Activated T-helper 9 cell treated with anti-CD3 and anti-CD28 coated beads, Interleukin-2, amount 50 U/mL, for 16 hours (primary cell): Measurements from ENCODE around the gene GPRIN3.
"Not testable (repeated sequence)": the region's sequence is repeated elsewhere in the genome, so short reads cannot be mapped to it uniquely, and the experiment has no call there.

Source experiments
- DNase-seq: peaks from one replicate; pipeline ENCODE4 v3.0.0-alpha.2; 2020; ENCODE audit warnings: low read depth

Gene GPRIN3

DNA sequence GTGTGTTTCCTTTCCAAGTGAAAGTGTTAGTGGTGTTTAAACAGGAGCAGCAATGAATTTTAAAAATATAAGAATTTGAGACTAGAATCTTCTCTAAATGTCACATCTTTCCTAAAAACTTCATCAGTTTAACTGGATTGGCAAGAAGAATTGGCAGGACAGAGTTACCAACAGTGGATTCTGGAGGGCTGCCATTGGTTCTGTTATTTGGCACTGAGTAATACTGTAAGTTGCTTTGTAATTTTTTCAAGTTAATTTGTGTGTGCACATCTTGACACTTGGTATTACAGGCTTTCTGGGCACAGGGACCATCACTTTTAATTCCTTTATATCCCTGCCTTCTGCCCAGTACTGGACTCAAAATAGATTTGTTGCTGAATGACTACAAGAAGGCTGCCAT, 4.5 kb upstream of the GPRIN3 start:
- no peak for DNase-seq

GRCh38 chr4:89311433-89311832, 3.8 kb upstream of the GPRIN3 start:
- no peak for DNase-seq

- not testable (repeated sequence) for DNase-seq
Observed at GRCh38 chr4:89309154-89309553, 1.6 kb upstream of the GPRIN3 start.

DNA sequence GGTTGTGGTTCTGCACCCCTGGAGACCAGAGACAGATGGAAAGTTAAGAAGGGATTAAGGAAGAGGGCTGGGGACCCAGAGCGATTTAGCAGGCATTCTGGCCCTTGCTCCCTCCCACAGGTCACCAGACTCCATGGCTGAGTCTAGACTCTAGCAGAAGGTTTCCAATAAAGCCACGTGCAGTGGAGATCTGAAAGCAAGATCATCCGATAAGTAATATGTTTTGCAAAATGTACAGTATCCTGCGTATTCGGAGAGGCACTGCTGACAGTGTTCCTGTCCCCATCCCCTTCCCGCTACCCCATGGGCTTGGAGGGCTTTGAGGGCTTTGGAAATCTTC, 531 bp upstream of the GPRIN3 start:
- no peak for DNase-seq

GRCh38 chr4:89307178-89307445, 488 bp downstream of the GPRIN3 start:
- no peak for DNase-seq

DNA sequence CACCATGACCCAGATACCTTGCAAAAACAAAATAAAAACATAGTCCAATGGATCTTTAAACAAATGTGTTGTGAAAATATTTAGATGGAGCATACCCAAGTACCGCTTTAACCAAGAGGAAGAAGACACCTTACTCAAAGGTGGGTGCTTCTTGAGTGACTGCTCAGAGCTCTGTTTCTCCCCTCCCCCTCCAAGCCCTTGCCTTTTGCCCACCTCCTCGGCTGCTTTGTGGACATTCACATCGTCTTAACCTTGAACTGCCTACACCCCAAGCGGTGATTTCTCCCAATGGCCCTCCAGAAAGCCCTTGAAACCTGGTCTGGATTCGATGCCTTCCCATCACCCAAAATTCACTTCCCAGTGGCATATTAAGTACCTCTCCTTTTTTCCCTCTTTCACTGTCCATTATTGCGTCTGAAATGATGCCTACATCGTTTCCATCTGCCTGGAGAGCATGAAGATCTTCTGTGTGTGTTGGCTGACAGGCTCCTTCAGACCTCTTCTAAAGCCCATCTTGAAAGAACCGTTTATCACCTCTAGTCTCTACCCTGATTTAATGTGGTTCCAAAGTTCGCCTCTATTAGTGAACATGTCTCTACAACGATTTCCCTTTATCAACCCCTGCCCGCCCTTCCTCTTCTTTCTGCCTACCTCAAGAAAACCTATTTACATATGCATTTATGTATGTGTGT, 968 bp downstream of the GPRIN3 start:
- no peak for DNase-seq

- DNase-seq, result no peak
Observed at GRCh38 chr4:89305712-89306437, 1.7 kb downstream of the GPRIN3 start.

GRCh38 chr4:89305028-89305427, 2.6 kb downstream of the GPRIN3 start:
- DNase-seq, result no peak

DNA sequence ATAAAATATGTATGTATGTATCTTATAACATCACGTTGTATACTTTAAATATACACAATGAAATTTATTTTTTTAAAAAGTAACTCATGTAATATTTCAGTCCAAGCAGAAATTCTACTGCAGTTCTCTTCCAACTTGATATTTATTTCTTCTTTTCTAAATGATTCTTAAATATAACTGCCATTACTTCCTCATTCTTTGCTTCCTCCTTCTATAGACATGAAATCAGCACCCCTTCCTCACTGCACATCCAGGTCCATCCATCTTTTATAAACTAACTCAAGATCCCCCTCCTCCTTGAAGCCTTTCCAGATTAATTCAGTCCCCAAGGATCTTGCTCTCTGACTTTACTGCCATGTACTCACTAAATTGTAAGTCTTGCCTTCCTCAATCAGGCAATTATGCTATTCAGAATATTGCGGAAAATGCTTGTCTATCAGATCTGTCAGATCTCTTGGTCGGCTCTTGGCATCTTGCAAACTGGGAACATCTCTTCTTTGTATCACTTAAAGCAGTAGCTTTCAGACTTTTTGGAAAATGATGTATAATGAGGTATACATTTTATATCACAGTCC, 3.7 kb downstream of the GPRIN3 start:
- no peak for DNase-seq

GRCh38 chr4:89303177-89303576, 4.4 kb downstream of the GPRIN3 start:
- peak; percentile 40 for DNase-seq

DNA sequence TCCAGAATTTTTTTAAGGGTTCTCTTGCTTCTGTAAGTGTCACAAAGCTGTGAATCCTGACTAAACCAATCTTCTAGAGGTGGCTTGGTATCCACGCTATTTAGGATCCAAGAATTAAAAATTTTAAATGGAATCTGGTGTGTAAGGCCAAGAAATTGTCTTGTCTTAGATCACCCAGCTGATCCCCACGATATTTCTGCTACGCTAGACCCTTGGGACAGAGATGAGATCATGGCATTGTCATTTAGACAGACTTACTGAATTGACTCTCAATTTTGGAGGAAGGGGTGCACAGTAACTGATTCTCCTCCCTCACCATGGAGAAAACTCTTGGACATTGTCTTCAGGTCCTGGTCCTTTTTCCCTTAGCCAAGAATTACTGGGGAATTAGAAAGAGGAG, 5.7 kb downstream of the GPRIN3 start:
- DNase-seq, result no peak

DNA sequence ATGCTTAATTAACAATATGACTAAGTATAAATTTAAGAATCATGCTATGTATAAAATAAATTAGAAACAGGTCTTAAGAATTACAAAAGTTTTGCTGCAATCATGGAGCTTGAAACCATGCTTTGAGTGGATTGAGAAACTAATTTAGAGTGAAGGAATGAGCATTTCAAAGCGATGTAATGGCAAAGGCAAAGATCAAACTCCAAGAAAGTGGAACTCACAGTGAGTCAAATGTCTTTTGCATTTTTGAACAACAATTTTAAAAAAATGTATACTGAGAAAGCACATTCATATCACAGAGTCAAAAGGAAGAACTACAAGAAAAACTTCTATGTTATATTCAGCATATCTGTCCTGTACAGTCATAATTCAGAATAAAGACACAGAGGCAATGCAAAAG, 6.6 kb downstream of the GPRIN3 start:
- no peak for DNase-seq

- DNase-seq, result no peak
Observed at GRCh38 chr4:89300499-89300898, 7.1 kb downstream of the GPRIN3 start.

- DNase-seq, result no peak
Observed at GRCh38 chr4:89300060-89300459, 7.5 kb downstream of the GPRIN3 start.

DNA sequence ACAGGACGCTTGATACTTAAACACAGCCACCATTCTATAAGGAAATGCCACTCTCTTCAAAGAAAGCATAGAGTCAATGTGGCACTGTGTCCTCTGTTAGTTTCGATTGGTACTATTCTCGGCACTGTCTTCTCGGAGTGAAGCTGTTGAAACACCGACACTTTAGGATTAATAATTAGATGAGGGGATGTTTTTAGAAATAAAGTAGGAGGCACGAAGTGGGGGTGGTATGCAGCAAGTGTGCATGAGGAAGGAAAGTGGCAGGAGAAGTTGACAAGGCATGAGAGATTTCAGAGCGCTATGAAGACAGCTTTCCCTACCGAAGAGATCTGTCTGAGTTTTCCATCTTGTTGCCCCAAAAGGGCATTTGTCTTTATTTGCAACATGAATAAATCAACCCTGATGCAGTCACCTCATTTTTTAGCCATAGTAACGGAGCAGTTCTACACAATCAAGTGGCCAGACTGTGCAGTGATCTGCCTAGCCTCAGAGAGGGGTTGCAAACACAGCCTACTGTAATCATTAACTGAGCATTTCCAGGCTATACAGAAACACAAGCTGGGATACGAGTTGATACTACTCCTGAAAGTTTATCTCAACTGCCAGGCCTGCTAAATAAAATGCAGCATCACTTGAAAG, 8.3 kb downstream of the GPRIN3 start:
- DNase-seq, result no peak

DNA sequence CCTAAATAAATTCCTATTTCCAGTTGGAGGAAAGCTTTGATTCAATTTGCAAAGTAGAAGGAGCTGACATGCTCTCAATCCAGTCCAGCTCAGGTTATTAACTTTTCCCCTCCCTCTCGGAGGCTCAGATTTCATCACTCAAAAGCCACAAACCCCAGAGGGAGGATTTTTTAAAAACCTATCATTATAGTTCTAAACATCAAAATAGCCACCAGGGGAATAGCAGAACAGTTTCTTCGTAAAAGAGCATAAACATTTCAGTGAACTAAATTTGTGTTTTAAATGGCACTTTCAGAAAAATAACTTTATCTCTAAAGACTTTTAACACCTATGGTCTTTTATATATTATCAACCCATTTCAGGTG, 8.8 kb downstream of the GPRIN3 start:
- no peak for DNase-seq

GRCh38 chr4:89298155-89298554, 9.4 kb downstream of the GPRIN3 start:
- DNase-seq, result no peak

GRCh38 chr4:89296896-89297295, 10.7 kb downstream of the GPRIN3 start:
- DNase-seq, result no peak

- no peak for DNase-seq
Observed at GRCh38 chr4:89296399-89296798, 11.2 kb downstream of the GPRIN3 start.

DNA sequence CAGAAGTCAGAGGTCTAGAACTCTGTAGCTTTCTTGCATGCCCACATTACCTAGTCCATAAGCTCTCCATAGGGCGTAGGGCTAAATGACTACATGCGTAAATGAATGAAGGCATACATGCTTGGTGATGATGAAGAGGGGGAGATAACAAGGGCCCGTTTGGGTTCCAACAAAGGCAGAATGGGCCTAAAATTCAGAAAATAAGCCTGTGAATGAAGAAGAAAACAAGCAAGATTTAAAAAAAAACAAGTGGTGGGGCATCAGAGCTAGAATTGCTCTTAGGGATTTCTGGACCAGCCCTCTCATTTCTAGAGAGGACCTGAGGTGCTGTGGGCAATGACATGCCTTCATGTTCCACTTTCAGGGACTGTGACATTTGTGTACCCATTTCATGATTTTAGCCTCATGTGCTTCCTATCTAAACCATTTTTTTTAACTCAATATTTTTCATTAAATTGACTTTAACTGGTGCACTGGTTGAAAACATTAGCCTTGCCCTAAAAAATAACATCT, 12.1 kb downstream of the GPRIN3 start:
- no peak for DNase-seq

DNA sequence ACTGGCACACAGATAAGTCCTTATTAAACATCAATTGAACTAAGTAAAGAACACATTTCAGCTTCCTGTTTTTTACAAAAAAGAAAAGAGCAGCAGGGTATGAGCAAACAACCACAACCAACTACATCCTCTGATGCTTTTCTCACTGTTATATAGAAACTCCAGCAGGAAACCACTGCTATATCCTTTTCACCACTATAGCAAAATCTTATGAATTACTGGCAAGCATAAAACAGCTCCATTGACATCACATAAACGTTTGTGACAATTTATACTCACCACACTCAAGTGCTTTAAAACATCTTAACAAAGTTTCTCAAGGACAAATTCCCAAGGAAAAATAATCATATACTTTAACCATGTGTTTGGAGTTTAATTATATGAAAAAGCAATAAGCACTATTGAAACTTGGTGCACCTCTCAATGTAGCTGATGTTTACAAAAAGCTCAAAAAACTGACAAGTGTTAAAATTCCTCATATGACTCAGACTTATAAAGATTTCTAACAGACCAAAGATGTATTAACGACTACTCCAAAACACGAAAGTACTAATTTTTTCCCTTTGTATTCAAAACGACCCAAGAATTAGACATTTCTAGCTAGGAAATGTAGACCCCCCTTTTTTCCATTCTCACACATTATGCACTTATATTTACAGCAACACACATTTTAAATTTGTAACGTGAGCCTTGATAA, 12.9 kb downstream of the GPRIN3 start:
- DNase-seq, result no peak

DNA sequence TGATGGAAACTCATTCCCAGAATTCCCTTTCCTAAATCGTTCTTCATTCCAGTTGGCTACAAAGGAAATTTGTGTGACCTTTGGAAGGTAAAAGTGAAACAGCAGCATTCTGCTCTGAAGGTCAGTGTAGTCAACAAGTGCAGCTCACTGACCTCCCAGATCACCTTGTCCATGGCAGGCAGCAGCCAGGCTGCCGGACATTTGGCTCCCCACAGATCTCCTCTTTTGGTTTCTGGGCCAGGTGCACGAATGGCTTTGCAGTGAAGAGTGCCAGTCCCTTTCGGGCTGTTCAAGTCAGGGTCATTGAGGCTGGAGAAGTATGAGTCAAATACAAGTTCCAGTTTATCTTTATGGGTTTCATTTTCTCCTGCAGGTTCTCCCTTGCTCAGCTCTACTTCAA, 14.3 kb downstream of the GPRIN3 start:
- no peak for DNase-seq
